HG03103 (cell line): ENCODE data around the gene GCA.

Experiments used
- ATAC-seq: cut with Tn5 transposase; IDR thresholded peaks from one replicate; pipeline ENCODE4 v1.9.1; 2021; ENCODE audit warnings: low read depth; ENCODE audit not compliant: unreplicated experiment

The GCA gene

GRCh38 chr2:162327134-162327769, 16.7 kb upstream of the GCA start:
- no peak for ATAC-seq

GRCh38 chr2:162327806-162328205, 16.1 kb upstream of the GCA start:
- ATAC-seq = no peak

GRCh38 chr2:162328424-162329157, 15.3 kb upstream of the GCA start:
- ATAC-seq = no peak

GRCh38 chr2:162330881-162331280, 13.1 kb upstream of the GCA start:
- ATAC-seq = no peak

- ATAC-seq = no peak
Measured at GRCh38 chr2:162333968-162334367, 10.0 kb upstream of the GCA start.

GRCh38 chr2:162337868-162338267, 6.1 kb upstream of the GCA start:
- no peak for ATAC-seq

- ATAC-seq = no peak
Measured at GRCh38 chr2:162340822-162341221, 3.1 kb upstream of the GCA start.

- ATAC-seq = no peak
Measured at GRCh38 chr2:162342321-162342720, 1.6 kb upstream of the GCA start.

- ATAC-seq = no peak
Measured at GRCh38 chr2:162342841-162343240, 1.1 kb upstream of the GCA start.

- ATAC-seq = no peak
Measured at GRCh38 chr2:162343492-162343823, 474 bp upstream of the GCA start.

GRCh38 chr2:162344617-162344950, 652 bp downstream of the GCA start:
- peak; percentile 0 for ATAC-seq

- ATAC-seq = no peak
Measured at GRCh38 chr2:162365392-162365791, 21.5 kb downstream of the GCA start.

- ATAC-seq = no peak
Measured at GRCh38 chr2:162368494-162368893, 24.6 kb downstream of the GCA start.

- no peak for ATAC-seq
Measured at GRCh38 chr2:162369551-162369950, 25.6 kb downstream of the GCA start.

- ATAC-seq = no peak
Measured at GRCh38 chr2:162370931-162371330, 27.0 kb downstream of the GCA start.

- ATAC-seq = no peak
Measured at GRCh38 chr2:162372818-162373217, 28.9 kb downstream of the GCA start.

- no peak for ATAC-seq
Measured at GRCh38 chr2:162379719-162380580, 36.0 kb downstream of the GCA start.

- no peak for ATAC-seq
Measured at GRCh38 chr2:162381851-162382250, 37.9 kb downstream of the GCA start.

- ATAC-seq = no peak
Measured at GRCh38 chr2:162382278-162382677, 38.3 kb downstream of the GCA start.

GRCh38 chr2:162385536-162385935, 41.6 kb downstream of the GCA start:
- ATAC-seq = no peak

- ATAC-seq = no peak
Measured at GRCh38 chr2:162390801-162391200, 46.9 kb downstream of the GCA start.

GRCh38 chr2:162400336-162400735, 56.4 kb downstream of the GCA start:
- no peak for ATAC-seq
